HepG2 (cell line): ENCODE data around the gene ZCCHC7.

Experiments
- CBFB ChIP-seq: sonication (generic); formaldehyde crosslinking; IDR thresholded peaks from 2 replicates; pipeline ENCODE4 v1.4.0; 2020; ENCODE audit warnings: missing genetic modification reagents
- CTCF ChIP-seq: sonication (generic); formaldehyde crosslinking; IDR thresholded peaks from 2 replicates; pipeline ENCODE4 v1.5.0; 2020; ENCODE audit warnings: mild to moderate bottlenecking, missing genetic modification reagents, moderate library complexity
- USF2 ChIP-seq, 2 experiments: sonication (generic) in 1 of 2; formaldehyde crosslinking in 1 of 2; IDR thresholded peaks; 2 replicates each; pipeline versions ENCODE4 v1.5.1 to v1.6.1; 2011 to 2020; ENCODE audit warnings: borderline replicate concordance in 1 of 2, low read depth in 1 of 2, low read length in 1 of 2, mild to moderate bottlenecking in 1 of 2, missing genetic modification reagents in 1 of 2, moderate library complexity in 1 of 2
- ZBTB7A ChIP-seq: sonication (generic); formaldehyde crosslinking; IDR thresholded peaks from 2 replicates; pipeline ENCODE4 v1.8.0; 2022; ENCODE audit warnings: mild to moderate bottlenecking, missing genetic modification reagents
- ZNF33B ChIP-seq: sonication (generic); formaldehyde crosslinking; IDR thresholded peaks from 2 replicates; pipeline ENCODE4 v1.5.1; 2020; ENCODE audit warnings: mild to moderate bottlenecking, missing genetic modification reagents
- ZNF879 ChIP-seq: sonication (generic); formaldehyde crosslinking; IDR thresholded peaks from 2 replicates; pipeline ENCODE4 v1.8.1; 2023; ENCODE audit warnings: missing genetic modification reagents

GRCh38 chr9:37373621-37374020 is 253.2 kb downstream of the ZCCHC7 start:
- TF ChIP-seq CTCF (no peak), CBFB (CRISPR knock-in tag) (no peak), ZBTB7A (CRISPR knock-in tag) (no peak), ZNF33B (CRISPR knock-in tag) (no peak), ZNF879 (no peak), USF2 (IDR thresholded peaks at IDR 0.05; ENCODE audit: low read depth, low read length) (no peak), USF2 (CRISPR knock-in tag; IDR thresholded peaks at IDR 0.05; ENCODE audit: borderline replicate concordance) (no peak)
